ENCODE measurements around the gene NEK5. TPM values are rescaled to one million over a fixed set of nuclear protein-coding genes. Genes with fewer than 3 reads are reported as not detected.
"Not testable (repeated sequence)": the region's sequence is repeated elsewhere in the genome, so short reads cannot be mapped to it uniquely, and the experiment has no call there.

NEK5 gene
- total and polyA plus RNA-seq, 2 experiments from 2014 or later: 0.73 to 1.3 TPM

- H3K27ac Mint-ChIP-seq; H3K4me2 ChIP-seq; H3F3A ChIP-seq (replicated peaks; ENCODE audit: low read depth); H2AFZ ChIP-seq; H3K27me3 Mint-ChIP-seq (ENCODE audit: insufficient read depth, low read depth, poor library complexity); H3K4me3 ChIP-seq; H3K9me2 ChIP-seq (ENCODE audit: insufficient read depth); DNase-seq (ENCODE audit: low spot score); H3K4me3 Mint-ChIP-seq; H3K27ac ChIP-seq (ENCODE audit: low read depth); H4K20me1 ChIP-seq (replicated peaks; ENCODE audit: insufficient read depth); H3K4me1 ChIP-seq (ENCODE audit: insufficient read depth); ATAC-seq; H3K27me3 ChIP-seq (ENCODE audit: insufficient read depth); H3K4me1 Mint-ChIP-seq: not testable (repeated sequence)
- Histone ChIP-seq H3K36me3 (ENCODE audit: insufficient read depth) (peaks cover 24% of the 10 kb centered on the region; the same call in 1 of the 2 replicates), H3K79me2 (replicated peaks; ENCODE audit: insufficient read depth) (peaks cover 18% of the 10 kb centered on the region)
- peaks cover 57% of the 10 kb centered on the region for H3K36me3 Mint-ChIP-seq (ENCODE audit: low read depth)
- H3K9me3 Mint-ChIP-seq: peaks cover 36% of the 10 kb centered on the region; the same call in 2 of the 3 replicates
Observed at GRCh38 chr13:52030401-52030800, 98.5 kb downstream of the NEK5 start.

DNA sequence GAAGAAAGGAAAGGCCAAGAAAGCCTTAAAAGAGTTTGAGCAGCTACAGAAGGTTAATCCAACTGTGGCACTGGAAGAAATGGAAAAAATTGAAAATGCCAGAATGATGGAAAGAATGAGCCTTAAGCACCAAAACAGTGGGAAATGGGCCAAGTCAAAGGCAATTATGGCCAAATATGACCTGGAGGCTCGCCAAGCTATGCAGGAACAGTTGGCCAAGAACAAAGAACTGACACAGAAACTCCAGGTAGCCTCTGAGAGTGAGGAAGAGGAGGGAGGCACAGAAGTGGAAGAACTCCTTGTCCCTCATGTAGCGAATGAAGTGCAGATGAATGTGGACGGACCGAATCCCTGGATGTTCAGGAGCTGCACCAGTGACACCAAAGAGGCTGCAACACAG is 99.3 kb downstream of the NEK5 start:
- Mint-ChIP-seq H3K36me3 (ENCODE audit: low read depth) (peaks cover 65% of the 10 kb centered on the region), H3K27ac (no peak overlapping the region), H3K9me3 (peaks cover 36% of the 10 kb centered on the region; the same call in 2 of the 3 replicates), H3K27me3 (ENCODE audit: insufficient read depth, low read depth, poor library complexity) (peaks cover 7% of the 10 kb centered on the region), H3K4me1 (no peaks in the 10 kb centered on the region), H3K4me3 (no peak overlapping the region)
- no peak overlapping the region for H2AFZ ChIP-seq
- H3K36me3 ChIP-seq (ENCODE audit: insufficient read depth): peaks cover 31% of the 10 kb centered on the region; the same call in 1 of the 2 replicates
- H3K27ac ChIP-seq (ENCODE audit: low read depth): no peak overlapping the region
- no peaks in the 10 kb centered on the region for H3K27me3 ChIP-seq (ENCODE audit: insufficient read depth)
- H3K4me3 ChIP-seq: no peak overlapping the region
- DNase-seq (ENCODE audit: low spot score) (no peak), ATAC-seq (no peak)
- H3F3A ChIP-seq (replicated peaks; ENCODE audit: low read depth): no peaks in the 10 kb centered on the region
- TF ChIP-seq, protein P1, sequence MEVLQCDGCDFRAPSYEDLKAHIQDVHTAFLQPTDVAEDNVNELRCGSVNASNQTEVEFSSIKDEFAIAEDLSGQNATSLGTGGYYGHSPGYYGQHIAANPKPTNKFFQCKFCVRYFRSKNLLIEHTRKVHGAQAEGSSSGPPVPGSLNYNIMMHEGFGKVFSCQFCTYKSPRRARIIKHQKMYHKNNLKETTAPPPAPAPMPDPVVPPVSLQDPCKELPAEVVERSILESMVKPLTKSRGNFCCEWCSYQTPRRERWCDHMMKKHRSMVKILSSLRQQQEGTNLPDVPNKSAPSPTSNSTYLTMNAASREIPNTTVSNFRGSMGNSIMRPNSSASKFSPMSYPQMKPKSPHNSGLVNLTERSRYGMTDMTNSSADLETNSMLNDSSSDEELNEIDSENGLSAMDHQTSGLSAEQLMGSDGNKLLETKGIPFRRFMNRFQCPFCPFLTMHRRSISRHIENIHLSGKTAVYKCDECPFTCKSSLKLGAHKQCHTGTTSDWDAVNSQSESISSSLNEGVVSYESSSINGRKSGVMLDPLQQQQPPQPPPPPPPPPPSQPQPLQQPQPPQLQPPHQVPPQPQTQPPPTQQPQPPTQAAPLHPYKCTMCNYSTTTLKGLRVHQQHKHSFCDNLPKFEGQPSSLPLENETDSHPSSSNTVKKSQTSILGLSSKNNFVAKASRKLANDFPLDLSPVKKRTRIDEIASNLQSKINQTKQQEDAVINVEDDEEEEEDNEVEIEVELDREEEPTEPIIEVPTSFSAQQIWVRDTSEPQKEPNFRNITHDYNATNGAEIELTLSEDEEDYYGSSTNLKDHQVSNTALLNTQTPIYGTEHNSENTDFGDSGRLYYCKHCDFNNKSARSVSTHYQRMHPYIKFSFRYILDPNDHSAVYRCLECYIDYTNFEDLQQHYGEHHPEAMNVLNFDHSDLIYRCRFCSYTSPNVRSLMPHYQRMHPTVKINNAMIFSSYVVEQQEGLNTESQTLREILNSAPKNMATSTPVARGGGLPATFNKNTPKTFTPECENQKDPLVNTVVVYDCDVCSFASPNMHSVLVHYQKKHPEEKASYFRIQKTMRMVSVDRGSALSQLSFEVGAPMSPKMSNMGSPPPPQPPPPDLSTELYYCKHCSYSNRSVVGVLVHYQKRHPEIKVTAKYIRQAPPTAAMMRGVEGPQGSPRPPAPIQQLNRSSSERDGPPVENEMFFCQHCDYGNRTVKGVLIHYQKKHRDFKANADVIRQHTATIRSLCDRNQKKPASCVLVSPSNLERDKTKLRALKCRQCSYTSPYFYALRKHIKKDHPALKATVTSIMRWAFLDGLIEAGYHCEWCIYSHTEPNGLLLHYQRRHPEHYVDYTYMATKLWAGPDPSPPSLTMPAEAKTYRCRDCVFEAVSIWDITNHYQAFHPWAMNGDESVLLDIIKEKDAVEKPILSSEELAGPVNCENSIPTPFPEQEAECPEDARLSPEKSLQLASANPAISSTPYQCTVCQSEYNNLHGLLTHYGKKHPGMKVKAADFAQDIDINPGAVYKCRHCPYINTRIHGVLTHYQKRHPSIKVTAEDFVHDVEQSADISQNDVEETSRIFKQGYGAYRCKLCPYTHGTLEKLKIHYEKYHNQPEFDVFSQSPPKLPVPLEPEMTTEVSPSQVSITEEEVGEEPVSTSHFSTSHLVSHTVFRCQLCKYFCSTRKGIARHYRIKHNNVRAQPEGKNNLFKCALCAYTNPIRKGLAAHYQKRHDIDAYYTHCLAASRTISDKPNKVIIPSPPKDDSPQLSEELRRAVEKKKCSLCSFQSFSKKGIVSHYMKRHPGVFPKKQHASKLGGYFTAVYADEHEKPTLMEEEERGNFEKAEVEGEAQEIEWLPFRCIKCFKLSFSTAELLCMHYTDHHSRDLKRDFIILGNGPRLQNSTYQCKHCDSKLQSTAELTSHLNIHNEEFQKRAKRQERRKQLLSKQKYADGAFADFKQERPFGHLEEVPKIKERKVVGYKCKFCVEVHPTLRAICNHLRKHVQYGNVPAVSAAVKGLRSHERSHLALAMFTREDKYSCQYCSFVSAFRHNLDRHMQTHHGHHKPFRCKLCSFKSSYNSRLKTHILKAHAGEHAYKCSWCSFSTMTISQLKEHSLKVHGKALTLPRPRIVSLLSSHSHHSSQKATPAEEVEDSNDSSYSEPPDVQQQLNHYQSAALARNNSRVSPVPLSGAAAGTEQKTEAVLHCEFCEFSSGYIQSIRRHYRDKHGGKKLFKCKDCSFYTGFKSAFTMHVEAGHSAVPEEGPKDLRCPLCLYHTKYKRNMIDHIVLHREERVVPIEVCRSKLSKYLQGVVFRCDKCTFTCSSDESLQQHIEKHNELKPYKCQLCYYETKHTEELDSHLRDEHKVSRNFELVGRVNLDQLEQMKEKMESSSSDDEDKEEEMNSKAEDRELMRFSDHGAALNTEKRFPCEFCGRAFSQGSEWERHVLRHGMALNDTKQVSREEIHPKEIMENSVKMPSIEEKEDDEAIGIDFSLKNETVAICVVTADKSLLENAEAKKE (CRISPR knock-in tag; IDR thresholded peaks at IDR 0.05): no peak
- no peak for TF ChIP-seq REST (IDR thresholded peaks at IDR 0.05; ENCODE audit: unreplicated experiment)
- H3K4me1 ChIP-seq (ENCODE audit: insufficient read depth): no peaks in the 10 kb centered on the region
- no peak overlapping the region for H3K4me2 ChIP-seq
- no peaks in the 10 kb centered on the region; the same call in 1 of the 2 replicates for H4K20me1 ChIP-seq (replicated peaks; ENCODE audit: insufficient read depth)
- peaks cover 22% of the 10 kb centered on the region for H3K79me2 ChIP-seq (replicated peaks; ENCODE audit: insufficient read depth)
- H3K9me2 ChIP-seq (ENCODE audit: insufficient read depth): no peaks in the 10 kb centered on the region

Data from GM23338 (cell line).